Cardiac muscle cell (in vitro differentiated cells and primary cell): ENCODE data around the gene UBC. TPM values are rescaled to one million over a fixed set of nuclear protein-coding genes. Genes with fewer than 3 reads are reported as not detected.
"Not testable (repeated sequence)": the region's sequence is repeated elsewhere in the genome, so short reads cannot be mapped to it uniquely, and the experiment has no call there.

ENCODE experiments used
- DNase-seq, 2 donors: peaks; one replicate each; pipeline versions ENCODE4 v3.0.0 to v3.0.0-alpha.2; 2010 to 2017; ENCODE audit warnings: low read depth in 1 of 2, low spot score in 1 of 2
- H3K27ac ChIP-seq: fragments of 200-600 bp; sonication (generic); 2 replicates; pipeline ENCODE4 v1.5.1; 2016
- H3K27me3 ChIP-seq: fragments of 200-600 bp; sonication (generic); 2 replicates; pipeline ENCODE4 v1.6.0; 2016; ENCODE audit warnings: control low read depth
- H3K36me3 ChIP-seq: fragments of 200-600 bp; sonication (generic); 2 replicates; pipeline ENCODE4 v1.5.1; 2016; ENCODE audit warnings: control low read depth
- H3K4me1 ChIP-seq: fragments of 200-600 bp; sonication (generic); 2 replicates; pipeline ENCODE4 v1.8.1; 2017; ENCODE audit warnings: low read depth, mild to moderate bottlenecking, mixed run types
- H3K4me3 ChIP-seq: fragments of 200-600 bp; sonication (generic); 2 replicates; pipeline ENCODE4 v1.5.1; 2016; ENCODE audit warnings: mild to moderate bottlenecking
- H3K9me3 ChIP-seq: fragments of 200-600 bp; sonication (generic); 2 replicates; pipeline ENCODE4 v1.5.1; 2017; ENCODE audit warnings: low read depth, mild to moderate bottlenecking, control low read depth
- polyA plus RNA-seq: library from polyadenylated mRNA; unstranded; fragments of >200 nt; fragmentation: Nextera tagmentation; extraction: Ambion mirVana; gene quantifications from 2 replicates; pipeline ENCODE4 v1.2.1, GENCODE V29; 2016
- total RNA-seq: library from RNA; depleted of rRNA; stranded (reverse); fragments of >200 nt; gene quantifications from 2 replicates; pipeline ENCODE4 v1.2.3, GENCODE V29; 2016
- TF ChIP-seq, protein P1 (sequence below): IDR thresholded peaks from 2 replicates; pipeline ENCODE4 v1.5.1; 2012; ENCODE audit warnings: low read depth, mild to moderate bottlenecking, low read length

UBC gene
- total and polyA plus RNA-seq, 2 experiments from 2014 or later: 897 to 1,139 TPM

DNA sequence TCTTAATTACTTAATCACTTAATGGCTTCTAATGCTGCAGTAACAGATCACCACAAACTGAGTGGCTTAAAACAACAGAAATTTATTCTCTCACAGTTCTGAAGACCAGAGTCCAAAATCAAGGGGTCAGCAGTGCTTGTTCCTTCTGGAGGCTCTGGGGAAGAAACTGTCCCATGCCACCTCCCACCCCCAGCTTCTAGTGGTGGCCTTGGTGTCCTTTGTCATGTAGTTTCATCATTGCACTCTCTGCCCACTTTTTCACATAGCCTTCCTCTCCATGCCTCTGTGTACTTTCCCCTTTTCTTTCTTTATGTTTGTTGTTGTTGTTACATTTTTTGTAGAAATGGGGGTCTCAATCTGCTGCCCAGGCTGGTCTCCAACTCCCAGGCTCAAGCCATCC is 16.1 kb upstream of the UBC start:
- H3K4me1 ChIP-seq: no peaks in the 10 kb centered on the region
- H3K27ac ChIP-seq: no peak overlapping the region
- no peaks in the 10 kb centered on the region for H3K27me3 ChIP-seq
- TF ChIP-seq, protein P1, sequence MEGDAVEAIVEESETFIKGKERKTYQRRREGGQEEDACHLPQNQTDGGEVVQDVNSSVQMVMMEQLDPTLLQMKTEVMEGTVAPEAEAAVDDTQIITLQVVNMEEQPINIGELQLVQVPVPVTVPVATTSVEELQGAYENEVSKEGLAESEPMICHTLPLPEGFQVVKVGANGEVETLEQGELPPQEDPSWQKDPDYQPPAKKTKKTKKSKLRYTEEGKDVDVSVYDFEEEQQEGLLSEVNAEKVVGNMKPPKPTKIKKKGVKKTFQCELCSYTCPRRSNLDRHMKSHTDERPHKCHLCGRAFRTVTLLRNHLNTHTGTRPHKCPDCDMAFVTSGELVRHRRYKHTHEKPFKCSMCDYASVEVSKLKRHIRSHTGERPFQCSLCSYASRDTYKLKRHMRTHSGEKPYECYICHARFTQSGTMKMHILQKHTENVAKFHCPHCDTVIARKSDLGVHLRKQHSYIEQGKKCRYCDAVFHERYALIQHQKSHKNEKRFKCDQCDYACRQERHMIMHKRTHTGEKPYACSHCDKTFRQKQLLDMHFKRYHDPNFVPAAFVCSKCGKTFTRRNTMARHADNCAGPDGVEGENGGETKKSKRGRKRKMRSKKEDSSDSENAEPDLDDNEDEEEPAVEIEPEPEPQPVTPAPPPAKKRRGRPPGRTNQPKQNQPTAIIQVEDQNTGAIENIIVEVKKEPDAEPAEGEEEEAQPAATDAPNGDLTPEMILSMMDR: no peak
- DNase-seq: no peak
- H3K36me3 ChIP-seq: no peaks in the 10 kb centered on the region
- no peaks in the 10 kb centered on the region for H3K9me3 ChIP-seq
- no peak overlapping the region for H3K4me3 ChIP-seq

DNA sequence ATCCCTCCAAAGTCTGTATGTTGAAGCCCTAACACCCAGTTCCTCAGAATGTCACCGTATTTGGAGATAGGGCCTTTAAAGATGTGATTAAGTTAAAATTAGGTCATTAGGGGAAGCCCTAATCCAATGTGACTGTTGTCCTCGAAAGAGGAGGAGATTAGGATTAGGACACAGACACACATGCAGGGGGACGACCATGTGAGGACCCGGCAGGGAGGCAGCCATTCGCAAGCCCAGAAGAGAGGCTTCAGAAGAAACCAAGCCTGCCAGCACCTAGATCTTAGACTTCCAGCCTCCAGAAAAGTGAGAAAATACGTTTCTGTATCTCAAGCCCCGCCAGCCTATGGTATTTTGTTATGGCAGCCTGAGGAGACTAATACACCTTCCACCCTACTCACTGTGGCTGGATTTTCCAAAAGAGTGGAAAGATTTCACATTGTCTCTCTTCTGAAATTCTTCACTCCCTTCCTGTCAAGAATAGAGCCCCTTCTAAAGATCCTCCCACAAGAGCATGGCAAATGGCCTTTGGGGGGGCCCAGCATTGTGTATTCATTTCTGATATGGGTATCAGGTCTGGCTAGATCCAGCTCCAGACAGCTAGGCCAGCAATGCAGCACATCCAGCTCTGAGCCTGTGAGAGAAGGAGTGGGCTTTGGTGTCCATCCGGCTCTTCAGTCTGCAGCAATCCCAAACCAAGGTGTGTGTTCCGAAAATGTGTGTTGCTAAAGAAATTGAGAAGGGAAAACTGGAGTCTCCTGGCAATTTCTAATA is 15.4 kb upstream of the UBC start:
- TF ChIP-seq, protein P1: no peak
- no peak for DNase-seq
- Histone ChIP-seq H3K9me3 (no peaks in the 10 kb centered on the region), H3K4me1 (no peaks in the 10 kb centered on the region), H3K36me3 (no peaks in the 10 kb centered on the region), H3K27ac (no peak overlapping the region), H3K4me3 (no peak overlapping the region), H3K27me3 (no peaks in the 10 kb centered on the region)

DNA sequence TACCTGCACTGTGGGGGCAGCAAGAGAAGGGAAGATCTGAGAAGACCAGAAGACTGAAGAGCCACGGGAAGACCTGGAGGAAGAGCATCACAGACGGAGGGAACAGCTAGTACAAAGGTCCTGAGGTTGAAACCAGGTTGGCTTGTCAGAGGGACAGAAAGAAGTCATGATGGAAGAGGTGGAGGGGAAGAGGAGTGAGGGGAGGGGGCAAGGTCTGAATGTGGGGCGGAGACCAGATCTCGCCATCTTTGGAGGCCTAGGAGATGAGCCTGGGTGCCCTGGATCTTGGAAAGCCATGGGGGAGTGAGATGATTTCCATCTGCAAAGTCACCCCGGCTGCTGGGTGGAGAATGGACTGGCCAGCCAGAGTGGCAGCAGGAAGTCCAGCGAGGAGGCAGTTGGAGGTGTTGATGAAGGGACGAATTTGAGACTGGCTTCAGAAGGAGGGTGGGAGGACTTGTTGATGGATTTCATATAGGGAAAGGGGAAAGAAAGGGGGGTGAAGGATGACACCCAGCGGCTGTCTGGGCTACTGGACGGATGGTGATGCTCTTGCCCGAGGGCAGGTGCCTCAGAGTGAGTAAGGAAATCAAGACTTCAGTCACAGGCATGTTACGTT is 14.6 kb upstream of the UBC start:
- H3K27me3 ChIP-seq: no peaks in the 10 kb centered on the region
- no peak for DNase-seq
- no peaks in the 10 kb centered on the region for H3K36me3 ChIP-seq
- H3K4me1 ChIP-seq: no peaks in the 10 kb centered on the region
- TF ChIP-seq, protein P1: no peak
- H3K4me3 ChIP-seq: no peak overlapping the region
- no peaks in the 10 kb centered on the region for H3K9me3 ChIP-seq
- no peak overlapping the region for H3K27ac ChIP-seq

- Histone ChIP-seq H3K4me3 (no peak overlapping the region), H3K9me3 (no peaks in the 10 kb centered on the region), H3K4me1 (no peaks in the 10 kb centered on the region), H3K27ac (peak overlapping the region; percentile 53), H3K27me3 (no peaks in the 10 kb centered on the region), H3K36me3 (no peaks in the 10 kb centered on the region)
- peak in 1 of 2 donors; percentile 87 for DNase-seq
- TF ChIP-seq, protein P1: no peak
These were observed 13.9 kb upstream of the UBC start for GRCh38 chr12:124928095-124928911.

GRCh38 chr12:124927201-124928094 is 13.0 kb upstream of the UBC start:
- H3K4me3 ChIP-seq: peak overlapping the region; percentile 74
- H3K27ac ChIP-seq: peak overlapping the region; percentile 92
- DNase-seq: peak; percentile 84
- TF ChIP-seq, protein P1: no peak
- H3K27me3 ChIP-seq: no peaks in the 10 kb centered on the region
- H3K36me3 ChIP-seq: no peaks in the 10 kb centered on the region
- no peaks in the 10 kb centered on the region for H3K4me1 ChIP-seq
- no peaks in the 10 kb centered on the region for H3K9me3 ChIP-seq

DNA sequence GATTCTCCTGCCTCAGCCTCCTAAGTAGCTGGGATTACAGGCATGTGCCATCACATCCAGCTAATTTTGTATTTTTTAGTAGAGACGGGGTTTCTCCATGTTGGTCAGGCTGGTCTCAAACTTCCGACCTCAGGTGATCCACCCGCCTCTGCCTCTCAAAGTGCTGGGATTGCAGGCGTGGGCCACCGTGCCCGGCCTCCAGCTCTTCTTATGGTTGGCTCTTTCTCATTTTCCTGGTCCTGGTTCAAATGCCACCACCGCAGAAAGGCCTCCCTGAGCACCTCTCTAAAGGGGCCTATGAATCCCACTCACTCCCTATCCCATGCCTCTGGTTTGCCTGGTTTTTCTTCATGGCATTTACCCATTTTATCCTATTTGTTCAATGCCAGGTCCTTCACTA is 11.3 kb upstream of the UBC start:
- not testable (repeated sequence) for H3K27ac ChIP-seq, H3K36me3 ChIP-seq, H3K27me3 ChIP-seq, H3K4me1 ChIP-seq, DNase-seq, H3K9me3 ChIP-seq, H3K4me3 ChIP-seq
